Measurements from ENCODE around the gene KRTAP19-7.

KRTAP19-7 gene, protein sequence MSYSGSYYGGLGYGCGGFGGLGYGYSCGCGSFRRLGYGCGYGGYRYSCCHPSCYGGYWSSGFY

DNA sequence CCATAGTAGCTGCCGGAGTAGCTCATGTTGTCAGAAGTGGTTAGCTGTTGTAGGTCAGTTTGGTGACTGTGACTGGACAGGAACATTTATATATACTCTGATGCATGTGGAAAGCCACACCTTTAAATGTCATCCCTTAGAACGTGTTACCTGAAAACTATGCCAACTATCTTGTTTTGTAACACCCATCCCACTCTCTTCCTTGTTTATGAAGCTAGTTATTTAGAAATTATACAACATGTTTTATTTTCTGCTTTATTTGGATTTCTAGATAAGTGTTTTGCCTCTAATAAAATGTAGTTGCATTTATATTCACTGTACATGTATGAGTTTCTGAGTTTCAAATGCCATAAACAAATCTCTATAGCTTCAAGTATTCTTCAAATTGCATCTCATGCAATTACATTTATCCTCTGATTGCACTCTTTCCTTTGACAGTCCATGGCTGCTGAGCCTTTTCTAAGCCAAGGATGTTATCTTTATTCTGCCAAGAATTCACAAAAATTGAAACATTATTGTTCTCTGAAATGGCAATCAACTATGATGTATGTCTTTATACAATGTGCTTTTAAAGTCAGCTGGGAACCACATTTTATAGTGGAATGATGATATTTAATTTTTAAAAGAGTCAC lies at the start of gene KRTAP19-7:
KRTAP19-7 (minus strand) TSS at position 51 of the 632 bp plus-strand sequence; CDS start at position 26, 25 bp downstream.
- DNase-seq (ENCODE audit: low read depth), result no peak

DNA sequence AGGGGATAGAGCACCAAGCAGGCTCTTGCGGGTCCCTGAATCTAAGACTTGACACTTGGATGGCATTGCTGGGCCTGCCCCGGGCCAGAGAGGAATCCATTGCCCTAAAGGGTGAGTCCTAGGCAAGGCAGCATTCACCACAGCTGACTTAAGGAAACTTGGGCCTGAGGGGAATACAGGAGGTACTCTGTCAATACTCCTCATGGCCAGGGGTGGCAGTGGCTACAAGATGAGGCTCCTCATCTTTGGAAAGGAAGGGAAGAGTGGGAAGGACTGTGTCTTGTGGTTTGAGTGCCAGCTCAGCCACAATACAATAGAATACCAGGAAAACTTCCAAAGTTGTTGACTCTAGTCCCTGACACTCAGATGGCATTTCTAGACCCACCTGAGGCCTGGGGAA lies 44.9 kb upstream of the KRTAP19-7 start:
- no peak for DNase-seq (ENCODE audit: low read depth)

GRCh38 chr21:30600787-30601186 lies 39.7 kb upstream of the KRTAP19-7 start, which contains the start of gene KRTAP22-1:
TSS of gene KRTAP22-1 (plus strand) at chr21:30601087.
- DNase-seq (ENCODE audit: low read depth), result no peak

- DNase-seq (ENCODE audit: low read depth), result no peak
Observed at GRCh38 chr21:30598802-30599201, 37.7 kb upstream of the KRTAP19-7 start, which contains the start of gene KRTAP6-2. TSS of gene KRTAP6-2 (minus strand) at chr21:30598902. CDS start at chr21:30598874, 28 bp downstream.

DNA sequence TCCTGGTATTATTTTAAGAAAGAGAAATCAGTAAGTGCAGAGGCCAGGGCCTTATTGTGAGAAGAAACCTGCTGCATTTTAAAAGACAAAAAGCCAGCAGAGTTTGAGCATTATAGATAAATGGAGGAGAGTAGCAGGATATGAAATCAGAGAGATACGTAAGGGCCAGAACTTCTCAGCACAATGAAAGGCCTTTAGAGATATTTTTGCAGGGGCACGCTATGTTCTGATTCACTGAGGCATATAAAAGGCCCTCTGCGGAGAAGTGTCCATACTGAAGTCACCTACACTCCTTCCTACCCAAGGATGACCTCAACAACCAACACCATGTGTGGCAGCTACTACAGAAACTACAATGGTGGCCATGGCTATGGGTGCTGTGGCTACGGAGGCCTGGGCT lies 31.0 kb upstream of the KRTAP19-7 start, which contains the start of gene KRTAP6-3:
KRTAP6-3 (plus strand) TSS at position 301 of the 400 bp plus-strand sequence; CDS start at position 307, 6 bp downstream.
- DNase-seq (ENCODE audit: low read depth), result no peak

- DNase-seq (ENCODE audit: low read depth), result no peak
Observed at GRCh38 chr21:30590297-30590696, 29.2 kb upstream of the KRTAP19-7 start, which contains the start of gene KRTAP22-2. TSS of gene KRTAP22-2 (minus strand) at chr21:30590397.

GRCh38 chr21:30582870-30583269 lies 21.8 kb upstream of the KRTAP19-7 start:
- no peak for DNase-seq (ENCODE audit: low read depth)

GRCh38 chr21:30580132-30580531 lies 19.0 kb upstream of the KRTAP19-7 start:
- DNase-seq (ENCODE audit: low read depth), result no peak

DNA sequence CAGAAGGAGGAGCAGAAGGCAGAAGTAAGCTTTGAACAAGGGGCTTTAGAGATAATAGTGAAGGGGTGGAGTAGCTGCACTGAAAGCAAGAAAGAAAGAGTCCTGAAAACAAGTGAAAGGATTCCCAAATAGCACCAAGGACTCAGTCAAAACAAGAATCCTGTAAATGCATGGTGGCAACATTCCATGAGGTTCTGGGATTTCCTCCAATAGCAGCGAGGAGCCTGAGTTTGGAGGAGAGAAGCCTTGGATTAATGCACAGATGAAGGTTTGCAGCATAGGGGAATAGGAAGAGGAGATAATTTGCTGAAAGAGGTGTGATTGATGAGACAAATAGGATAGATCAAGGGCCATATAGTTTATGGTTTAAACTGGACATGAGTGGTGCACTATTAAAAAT lies 18.2 kb upstream of the KRTAP19-7 start:
- DNase-seq (ENCODE audit: low read depth), result no peak

- DNase-seq (ENCODE audit: low read depth), result no peak
Observed at GRCh38 chr21:30577766-30578165, 16.7 kb upstream of the KRTAP19-7 start.

DNA sequence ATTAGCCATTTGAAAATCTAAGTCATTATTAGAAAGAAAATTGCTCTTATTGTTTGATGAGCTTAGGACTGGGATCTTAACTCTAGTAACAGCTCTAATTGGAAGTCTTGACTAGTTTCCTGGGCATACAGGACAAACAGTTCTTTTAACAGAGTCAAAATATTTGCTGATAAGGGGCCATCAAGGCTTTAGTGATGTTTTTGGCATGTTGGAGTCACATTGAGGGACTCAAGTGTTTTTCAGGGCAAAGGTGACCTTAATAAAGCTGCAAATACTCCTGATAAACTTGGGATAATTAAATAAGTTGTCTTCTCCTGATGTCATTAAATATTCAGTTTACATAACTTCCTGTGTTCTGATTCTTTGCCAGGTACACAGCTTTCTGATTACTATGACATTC lies 6.5 kb upstream of the KRTAP19-7 start:
- DNase-seq (ENCODE audit: low read depth), result no peak

GRCh38 chr21:30563630-30564029 lies 2.5 kb upstream of the KRTAP19-7 start:
- DNase-seq (ENCODE audit: low read depth), result no peak

DNA sequence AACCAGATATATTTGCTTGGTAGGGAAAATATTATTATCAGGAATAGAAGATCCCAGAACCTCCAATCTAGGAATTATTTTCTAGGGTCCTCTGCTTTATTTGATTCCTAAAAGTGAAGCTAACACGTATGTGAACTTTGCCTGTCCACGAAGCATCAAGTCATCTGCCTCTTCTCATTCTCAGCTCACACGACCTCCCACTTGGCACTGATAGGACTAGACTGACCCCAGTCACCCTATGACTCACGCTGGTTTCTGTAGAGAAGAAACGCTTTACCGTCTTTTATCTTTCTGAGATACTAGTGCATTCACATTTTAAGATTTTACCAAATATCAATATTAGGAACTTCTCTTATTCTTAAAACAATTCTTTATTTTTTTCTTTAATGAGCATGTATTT lies 2.0 kb upstream of the KRTAP19-7 start:
- no peak for DNase-seq (ENCODE audit: low read depth)

GRCh38 chr21:30561957-30562356 lies 843 bp upstream of the KRTAP19-7 start:
- no peak for DNase-seq (ENCODE audit: low read depth)

- DNase-seq (ENCODE audit: low read depth), result no peak
Observed at GRCh38 chr21:30555095-30555494, 6.0 kb downstream of the KRTAP19-7 start.

DNA sequence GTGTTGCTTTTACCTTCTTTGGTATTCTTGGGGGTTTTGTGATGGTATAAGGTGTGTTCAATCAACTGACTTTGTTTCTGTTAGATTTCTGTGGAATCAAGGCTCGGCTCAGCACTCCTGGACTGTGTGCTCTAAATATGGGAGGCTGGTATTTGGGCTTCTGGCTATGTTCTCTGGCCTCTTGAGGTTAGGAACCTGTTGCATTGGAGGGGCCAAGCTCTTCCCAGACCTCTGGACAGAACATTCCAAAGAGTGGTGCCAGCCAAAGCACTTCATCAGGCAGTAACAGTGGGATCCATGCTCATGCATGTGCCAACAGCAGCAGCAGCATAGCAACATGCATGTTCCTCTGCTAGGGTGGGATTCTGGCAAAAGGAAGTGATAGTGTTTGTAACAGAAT lies 8.3 kb downstream of the KRTAP19-7 start:
- no peak for DNase-seq (ENCODE audit: low read depth)

DNA sequence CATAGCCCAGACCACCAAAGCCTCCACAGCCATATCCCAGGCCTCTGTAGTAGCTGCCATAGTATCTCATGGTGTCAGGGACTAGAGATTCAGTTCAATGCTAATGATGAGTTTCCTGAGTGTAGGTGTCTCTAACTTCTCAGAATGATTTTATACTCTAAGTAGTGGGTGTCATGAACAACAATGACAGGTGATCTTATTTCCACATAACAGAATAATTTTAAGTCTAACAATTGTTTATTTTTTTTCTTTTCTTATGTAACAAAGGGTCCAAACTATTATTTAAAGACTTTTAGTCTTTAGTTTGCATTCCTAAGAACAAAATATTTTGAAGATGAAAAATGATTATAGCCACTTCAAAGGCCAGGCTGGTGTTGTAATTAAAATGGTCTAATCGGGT lies 19.4 kb downstream of the KRTAP19-7 start, which contains the start of gene KRTAP19-6:
KRTAP19-6 (minus strand) TSS at position 101 of the 400 bp plus-strand sequence; CDS start at position 70, 31 bp downstream.
- DNase-seq (ENCODE audit: low read depth), result no peak

DNA sequence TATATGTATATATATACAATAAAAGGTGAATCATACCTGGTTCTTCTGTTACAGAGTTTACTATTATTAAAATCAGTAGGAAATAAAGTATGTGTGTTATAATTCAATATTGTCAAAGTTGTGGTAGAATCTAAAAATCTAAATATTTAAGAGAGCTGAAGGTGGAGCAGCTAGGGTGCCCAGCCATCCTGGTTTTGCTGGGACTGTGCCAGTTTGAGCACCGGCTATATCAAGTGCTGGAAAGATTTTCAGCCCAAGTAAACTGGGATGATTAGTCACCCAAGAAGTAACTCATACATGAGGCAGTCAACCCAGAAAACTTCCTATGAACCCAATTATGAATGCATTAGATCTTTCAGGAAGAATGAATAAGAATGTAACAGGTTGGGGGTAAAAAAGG lies 42.2 kb downstream of the KRTAP19-7 start:
- no peak for DNase-seq (ENCODE audit: low read depth)

DNA sequence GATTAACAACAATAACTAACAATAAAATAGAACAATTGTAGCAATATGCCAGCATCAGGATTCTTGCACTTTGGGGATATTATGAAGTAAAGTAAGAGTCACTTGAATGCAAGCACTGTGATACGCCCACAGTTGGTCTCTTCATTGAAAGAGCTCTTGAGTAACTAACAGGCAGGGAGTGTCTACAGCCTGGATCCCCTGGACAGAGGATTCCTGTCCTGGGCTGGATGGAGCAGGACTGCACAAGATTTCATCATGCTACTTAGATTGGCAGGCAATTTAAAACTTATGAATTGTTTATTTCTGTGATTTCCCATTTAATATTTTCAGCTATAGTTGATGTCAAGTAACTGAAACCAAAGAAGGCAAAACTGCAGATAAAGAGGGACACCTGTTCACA lies 45.4 kb downstream of the KRTAP19-7 start:
- no peak for DNase-seq (ENCODE audit: low read depth)
